Hepatocyte (in vitro differentiated cells): ENCODE results near the gene BEND5.

Experiments used
- EZH2 ChIP-seq: fragments of 200-600 bp; sonication (generic); IDR thresholded peaks from 2 replicates; pipeline ENCODE4 v1.6.1; 2016; ENCODE audit warnings: antibody characterized with exemption, mild to moderate bottlenecking, borderline replicate concordance
- TF ChIP-seq, protein P1 (sequence below): fragments of 200-600 bp; sonication (generic); IDR thresholded peaks from 2 replicates; pipeline ENCODE4 v1.5.1; 2016; ENCODE audit warnings: antibody characterized with exemption, mild to moderate bottlenecking; ENCODE audit not compliant: poor library complexity

DNA sequence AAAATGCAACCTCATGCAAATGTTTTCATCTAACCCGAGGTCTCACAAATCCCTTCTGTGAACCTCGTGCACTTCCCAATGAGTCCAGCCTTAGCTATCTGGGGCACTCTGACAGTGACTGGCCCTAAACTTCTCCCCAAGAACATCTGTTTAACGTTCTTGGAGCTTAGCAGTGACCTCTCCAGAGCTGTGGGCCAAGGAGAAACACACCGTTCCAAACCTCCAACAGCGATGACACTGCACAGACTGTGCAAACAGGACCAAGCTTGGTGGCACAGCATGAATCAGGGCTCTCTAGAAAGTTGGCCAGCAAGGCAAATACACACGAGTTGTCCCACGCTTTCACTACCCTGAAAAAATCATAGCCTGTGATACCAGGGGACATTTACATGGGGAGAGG is 15.8 kb downstream of the BEND5 start:
- no peak for TF ChIP-seq EZH2
- TF ChIP-seq, protein P1, sequence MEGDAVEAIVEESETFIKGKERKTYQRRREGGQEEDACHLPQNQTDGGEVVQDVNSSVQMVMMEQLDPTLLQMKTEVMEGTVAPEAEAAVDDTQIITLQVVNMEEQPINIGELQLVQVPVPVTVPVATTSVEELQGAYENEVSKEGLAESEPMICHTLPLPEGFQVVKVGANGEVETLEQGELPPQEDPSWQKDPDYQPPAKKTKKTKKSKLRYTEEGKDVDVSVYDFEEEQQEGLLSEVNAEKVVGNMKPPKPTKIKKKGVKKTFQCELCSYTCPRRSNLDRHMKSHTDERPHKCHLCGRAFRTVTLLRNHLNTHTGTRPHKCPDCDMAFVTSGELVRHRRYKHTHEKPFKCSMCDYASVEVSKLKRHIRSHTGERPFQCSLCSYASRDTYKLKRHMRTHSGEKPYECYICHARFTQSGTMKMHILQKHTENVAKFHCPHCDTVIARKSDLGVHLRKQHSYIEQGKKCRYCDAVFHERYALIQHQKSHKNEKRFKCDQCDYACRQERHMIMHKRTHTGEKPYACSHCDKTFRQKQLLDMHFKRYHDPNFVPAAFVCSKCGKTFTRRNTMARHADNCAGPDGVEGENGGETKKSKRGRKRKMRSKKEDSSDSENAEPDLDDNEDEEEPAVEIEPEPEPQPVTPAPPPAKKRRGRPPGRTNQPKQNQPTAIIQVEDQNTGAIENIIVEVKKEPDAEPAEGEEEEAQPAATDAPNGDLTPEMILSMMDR, result no peak
